K562 (cell line): Measurements from ENCODE around the gene MCC. TPM values are rescaled to one million over a fixed set of nuclear protein-coding genes. Genes with fewer than 3 reads are reported as not detected.

Source experiments
- ATAC-seq: fragments of 200-7000 bp; cut with Tn5 transposase; 3 replicates; pipeline ENCODE4 v1.9.1; 2020; ENCODE audit warnings: moderate library complexity
- BruUV-seq: library from RNA; stranded (reverse); fragments of 400-500 nt; replicated peaks from 2 replicates; lab custom pipeline; 2021; lab: Mats Ljungman, UMichigan
- CTCF ChIA-PET: fragments of 300-600 bp; formaldehyde crosslinking; extraction: SDS; loops from one replicate; lab custom pipeline; 2021; ENCODE audit warnings: low intra/inter-chr PET ratio; lab: Yijun Ruan, JAX
- POLR2A ChIA-PET: fragments of 300-600, 350-650 bp; sonication (Branson Sonifier 250); formaldehyde crosslinking; extraction: SDS; loops from one replicate; lab custom pipeline; 2021; ENCODE audit warnings: antibody characterized with exemption, inconsistent platforms; lab: Yijun Ruan, JAX
- DNase-seq, 4 experiments: peaks; one replicate each; pipeline versions ENCODE4 v3.0.0 to v3.0.0-alpha.2; 2011 to 2018; ENCODE audit warnings: low spot score in 3 of 4, mixed read lengths in 3 of 4; ENCODE audit errors: extremely low read depth in 1 of 4
- FAIRE-seq: peaks from 2 replicates; lab custom pipeline; 2011; peaks lifted over from hg19 to GRCh38; lab: Jason Lieb, UNC
- H2AFZ ChIP-seq: 2 replicates; pipeline ENCODE4 v1.6.0; 2011; ENCODE audit warnings: low read depth, low read length, control low read depth, inconsistent platforms
- H3K27ac ChIP-seq: fragments of 200-600 bp; 3 replicates; pipeline ENCODE4 v1.8.0; 2011; ENCODE audit warnings: low read depth, mild to moderate bottlenecking, control low read depth, inconsistent platforms, low read length, moderate library complexity, mixed read lengths; ENCODE audit errors: extremely low read depth
- H3K27me3 ChIP-seq, 2 experiments: fragments of 300-600 bp in 1 of 2; 2 replicates in 1 of 2; 3 replicates in 1 of 2; pipeline versions ENCODE4 v1.6.0 to v1.8.0; 2011; ENCODE audit warnings: inconsistent platforms in 2 of 2, low read length in 2 of 2, mild to moderate bottlenecking in 1 of 2, mixed read lengths in 1 of 2, moderate library complexity in 1 of 2; ENCODE audit not compliant: control insufficient read depth in 2 of 2, insufficient read depth in 2 of 2
- H3K36me3 ChIP-seq: fragments of 300-600 bp; 3 replicates; pipeline ENCODE4 v1.8.0; 2011; ENCODE audit warnings: mild to moderate bottlenecking, low read length, inconsistent platforms; ENCODE audit not compliant: control insufficient read depth, insufficient read depth
- H3K4me1 ChIP-seq, 2 experiments: fragments of 200-600 bp in 1 of 2; replicated peaks in 1 of 2; 2 replicates in 1 of 2; 3 replicates in 1 of 2; pipeline versions ENCODE4 v1.5.1 to v1.8.0; 2011; ENCODE audit warnings: inconsistent platforms in 2 of 2, low read length in 2 of 2, mild to moderate bottlenecking in 1 of 2, mixed read lengths in 1 of 2, moderate library complexity in 1 of 2; ENCODE audit not compliant: control insufficient read depth in 2 of 2, insufficient read depth in 2 of 2
- H3K4me2 ChIP-seq: 2 replicates; pipeline ENCODE4 v1.6.1; 2011; ENCODE audit warnings: low read length, control low read depth, inconsistent platforms, mixed read lengths; ENCODE audit not compliant: insufficient read depth
- H3K4me3 ChIP-seq: fragments of 200-600 bp; sonication (generic), shearing (Covaris generic); 2 replicates; pipeline ENCODE4 v1.5.1; 2016; ENCODE audit warnings: control low read depth, inconsistent platforms
- H3K79me2 ChIP-seq: fragments of 200-600 bp; 3 replicates; pipeline ENCODE4 v1.8.0; 2011; ENCODE audit warnings: low read length, inconsistent platforms; ENCODE audit not compliant: control insufficient read depth, insufficient read depth
- H3K9ac ChIP-seq, 2 experiments: 2 replicates each; pipeline versions ENCODE4 v1.6.0 to v1.6.1; 2011; ENCODE audit warnings: low read depth in 2 of 2, low read length in 2 of 2, control low read depth in 1 of 2, inconsistent platforms in 1 of 2, mild to moderate bottlenecking in 1 of 2, mixed read lengths in 1 of 2; ENCODE audit not compliant: insufficient read depth in 1 of 2
- H3K9me1 ChIP-seq: one replicate; pipeline ENCODE4 v1.6.0; 2011; ENCODE audit warnings: inconsistent platforms, mild to moderate bottlenecking, low read length, moderate library complexity; ENCODE audit not compliant: control insufficient read depth, insufficient read depth
- H3K9me3 ChIP-seq: replicated peaks from 2 replicates; pipeline ENCODE4 v1.5.1; 2011; ENCODE audit warnings: low read depth, low read length, inconsistent platforms; ENCODE audit not compliant: control insufficient read depth, insufficient read depth
- H4K20me1 ChIP-seq: replicated peaks from 2 replicates; pipeline ENCODE4 v1.6.1; 2011; ENCODE audit warnings: low read length, inconsistent platforms, mixed read lengths; ENCODE audit not compliant: control insufficient read depth, insufficient read depth
- ARID4B ChIP-seq: sonication (generic); formaldehyde crosslinking; IDR thresholded peaks from 2 replicates; pipeline ENCODE4 v1.8.0; 2022; ENCODE audit warnings: mild to moderate bottlenecking, missing genetic modification reagents
- C11orf30 ChIP-seq: fragments of 450-650 bp; IDR thresholded peaks from 2 replicates; pipeline ENCODE4 v1.6.1; 2016; ENCODE audit warnings: low read depth, mild to moderate bottlenecking
- HNRNPK ChIP-seq: fragments of 200-400 bp; formaldehyde crosslinking; IDR thresholded peaks from one replicate; pipeline ENCODE4 v1.6.1; 2018; ENCODE audit warnings: mild to moderate bottlenecking, low read depth, low read length; ENCODE audit not compliant: poor library complexity, severe bottlenecking
- MAFG ChIP-seq: fragments of 450-650 bp; conservative IDR thresholded peaks from 2 replicates; pipeline ENCODE4 v1.6.1; 2016; ENCODE audit warnings: missing genetic modification characterization, missing compliant biosample characterization
- NFXL1 ChIP-seq: fragments of 450-650 bp; formaldehyde crosslinking; IDR thresholded peaks from 2 replicates; pipeline ENCODE4 v1.4.0; 2021; ENCODE audit warnings: mild to moderate bottlenecking
- TARDBP ChIP-seq: fragments of 450-650 bp; IDR thresholded peaks from 2 replicates; pipeline ENCODE4 v1.6.1; 2016
- ZBTB49 ChIP-seq: sonication (generic); formaldehyde crosslinking; IDR thresholded peaks from 2 replicates; pipeline ENCODE4 v1.8.0; 2022; ENCODE audit warnings: missing genetic modification reagents, mild to moderate bottlenecking, borderline replicate concordance
- ZNF24 ChIP-seq: fragments of 450-650 bp; IDR thresholded peaks from 2 replicates; pipeline ENCODE4 v1.6.1; 2016
- ZNF316 ChIP-seq: fragments of 450-650 bp; IDR thresholded peaks from 2 replicates; pipeline ENCODE4 v1.6.1; 2016
- WGBS: fragments of 100-300 bp; shearing (Covaris generic); methylation state at CpG from one replicate; pipeline ENCODE4 v1.1.6; 2016; ENCODE audit warnings: low coverage, mixed read lengths; ENCODE audit not compliant: insufficient coverage; ENCODE audit errors: missing lambda C conversion rate; 5-methylcytosine and 5-hydroxymethylcytosine counted together
- in situ Hi-C: fragments of 300-500 bp; cut with MboI; formaldehyde crosslinking; loops from 4 replicates; pipeline ENCODE4 v1.15.0; 2018; ENCODE audit warnings: inconsistent platforms, mixed read lengths
- intact Hi-C: fragments of 100-400 bp; cut with micrococcal nuclease; formaldehyde crosslinking; loops from 2 replicates; pipeline ENCODE4 v1.14.2; 2022
- polyA plus RNA-seq, 8 experiments: library from polyadenylated mRNA; depleted of rRNA in 4 of 8; stranded (reverse) in 5 of 8; unstranded in 3 of 8; fragments of >200 nt; fragmentation: Nextera tagmentation in 2 of 8; fragmentation: Illumina TruSeq in 1 of 8; extraction: Ambion mirVana in 2 of 8; extraction: Trizol in 1 of 8; gene quantifications; 2 replicates each; pipeline versions ENCODE4 v1.2.1 to v1.2.3, GENCODE V29; 2011 to 2014; ENCODE audit warnings: inconsistent platforms in 1 of 8, missing spikeins in 1 of 8
- total RNA-seq, 7 experiments: library from RNA; depleted of rRNA in 6 of 7; stranded (reverse); fragments of >200 nt in 6 of 7; fragmentation: Illumina TruSeq in 2 of 7; extraction: Trizol in 2 of 7; gene quantifications; 2 replicates each; pipeline versions ENCODE4 v1.2.1 to v1.2.3, GENCODE V29; 2011 to 2021; ENCODE audit warnings: low replicate concordance in 1 of 7
- TF ChIP-seq, protein P1 (sequence below): fragments of 250-450 bp; sonication (Bioruptor Pico); IDR thresholded peaks from 2 replicates; pipeline ENCODE4 v1.5.0; 2021

Gene MCC
- total and polyA plus RNA-seq, 9 of the 15 experiments (the other 6 are each of a cell fraction or from before 2014, with no cell fraction given), result 0.04 to 0.24 (median 0.06) TPM; not detected in 1

GRCh38 chr5:113081881-113082546, 406.2 kb downstream of the MCC start:
- H3K27me3 ChIP-seq, result peaks cover 19 to 22% of the 10 kb centered on the region in 2 experiments
- FAIRE-seq (no peak), ATAC-seq (no peak)

More at GRCh38 chr5:113081881-113082546, 406.2 kb downstream of the MCC start:
- ChIA-PET CTCF (no interaction called here), POLR2A (no interaction called here)
- Histone ChIP-seq H3K79me2 (no peaks in the 10 kb centered on the region), H3K4me3 (no peak overlapping the region), H3K4me2 (no peak overlapping the region), H3K4me1 (peaks cover 4 to 5% of the 10 kb centered on the region in 2 experiments; a peak in 3 of 5 replicates), H3K9me3 (no peaks in the 10 kb centered on the region), H3K36me3 (no peaks in the 10 kb centered on the region), H3K27ac (no peak overlapping the region), H3K9ac (no peak overlapping the region), H3K9me1 (no peaks in the 10 kb centered on the region), H2AFZ (no peak overlapping the region), H4K20me1 (no peaks in the 10 kb centered on the region)
- BruUV-seq, result no TSS peak
- no peak for DNase-seq
- in situ Hi-C loops, result no loop called here
- TF ChIP-seq ZBTB49 (CRISPR knock-in tag), result no peak
- no peak for TF ChIP-seq ARID4B (CRISPR knock-in tag)
- no peak for TF ChIP-seq HNRNPK
- TF ChIP-seq ZNF316, result peak; percentile 32
- TF ChIP-seq TARDBP, result no peak
- TF ChIP-seq MAFG (tag), result 0 out of 2 replicates have a peak, but pooled peaks have one; percentile 14
- no peak for TF ChIP-seq NFXL1 (CRISPR knock-in tag)
- peak; percentile 46 for TF ChIP-seq C11orf30
- no peak for TF ChIP-seq ZNF24
- TF ChIP-seq, protein P1, sequence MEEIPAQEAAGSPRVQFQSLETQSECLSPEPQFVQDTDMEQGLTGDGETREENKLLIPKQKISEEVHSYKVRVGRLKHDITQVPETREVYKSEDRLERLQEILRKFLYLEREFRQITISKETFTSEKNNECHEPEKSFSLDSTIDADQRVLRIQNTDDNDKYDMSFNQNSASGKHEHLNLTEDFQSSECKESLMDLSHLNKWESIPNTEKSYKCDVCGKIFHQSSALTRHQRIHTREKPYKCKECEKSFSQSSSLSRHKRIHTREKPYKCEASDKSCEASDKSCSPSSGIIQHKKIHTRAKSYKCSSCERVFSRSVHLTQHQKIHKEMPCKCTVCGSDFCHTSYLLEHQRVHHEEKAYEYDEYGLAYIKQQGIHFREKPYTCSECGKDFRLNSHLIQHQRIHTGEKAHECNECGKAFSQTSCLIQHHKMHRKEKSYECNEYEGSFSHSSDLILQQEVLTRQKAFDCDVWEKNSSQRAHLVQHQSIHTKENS (CRISPR knock-in tag), result no peak
- WGBS, result 9% methylated on average over 5 of the region's 5 CpGs
- intact Hi-C loops, result no loop called here
